Body of pancreas (tissue), 4 donors: Measurements from ENCODE around the gene SUGCT.

ENCODE experiments used
- CTCF ChIP-seq, 7 experiments: fragments of 450-650 bp in 4 of 7; fragments of 200-600 bp in 3 of 7; sonication (generic) in 3 of 7; IDR thresholded peaks; one replicate each; pipeline ENCODE4 v1.5.1; 2016 to 2019; ENCODE audit warnings: antibody characterized with exemption in 7 of 7
- POLR2A ChIP-seq, 3 donors: fragments of 450-650 bp; IDR thresholded peaks; one replicate each; pipeline ENCODE4 v1.6.1; 2016; ENCODE audit warnings: antibody characterized with exemption in 3 of 3, mild to moderate bottlenecking in 2 of 3

- no peak for TF ChIP-seq POLR2A (IDR thresholded peaks at IDR 0.05)
- TF ChIP-seq CTCF (IDR thresholded peaks at IDR 0.05) = no peak
Measured at GRCh38 chr7:40784176-40784575, 649.4 kb downstream of the SUGCT start.
